Naive B cell (primary cell): ENCODE results near the gene SIRPB1. TPM values are rescaled to one million over a fixed set of nuclear protein-coding genes. Genes with fewer than 3 reads are reported as not detected.
"Not testable (repeated sequence)": the region's sequence is repeated elsewhere in the genome, so short reads cannot be mapped to it uniquely, and the experiment has no call there.

Experiments
- ATAC-seq, 2 donors: fragments of 150-1000 bp; cut with Tn5 transposase; 2 replicates each; pipeline ENCODE4 v1.10.0; 2021; ENCODE audit warnings: low read depth in 2 of 2, mild to moderate bottlenecking in 2 of 2, moderate library complexity in 2 of 2
- DNase-seq: peaks from one replicate; pipeline ENCODE4 v3.0.0; 2022
- H3K27ac Mint-ChIP-seq, 6 donors: one replicate each; pipeline ENCODE4 v1.8.0; 2020 to 2022; ENCODE audit warnings: mild to moderate bottlenecking in 6 of 6, mixed read lengths in 6 of 6, moderate library complexity in 5 of 6, inconsistent platforms in 2 of 6
- H3K27me3 Mint-ChIP-seq, 3 donors: one replicate each; pipeline ENCODE4 v1.8.0; 2021 to 2022; ENCODE audit warnings: mixed read lengths in 3 of 3, mild to moderate bottlenecking in 1 of 3
- H3K36me3 Mint-ChIP-seq, 2 donors: one replicate each; pipeline ENCODE4 v1.8.0; 2020 to 2022; ENCODE audit warnings: mixed read lengths in 2 of 2, inconsistent platforms in 1 of 2, mild to moderate bottlenecking in 1 of 2
- H3K4me1 Mint-ChIP-seq, 3 donors: one replicate each; pipeline ENCODE4 v1.8.0; 2020 to 2022; ENCODE audit warnings: mixed read lengths in 3 of 3, inconsistent platforms in 1 of 3, mild to moderate bottlenecking in 1 of 3, moderate library complexity in 1 of 3
- H3K4me3 Mint-ChIP-seq, 8 donors: one replicate each; pipeline ENCODE4 v1.8.0; 2020 to 2022; ENCODE audit warnings: mild to moderate bottlenecking in 8 of 8, mixed read lengths in 8 of 8, moderate library complexity in 8 of 8, inconsistent platforms in 2 of 8
- H3K9me3 Mint-ChIP-seq, 7 donors: one replicate each; pipeline ENCODE4 v1.8.0; 2020 to 2022; ENCODE audit warnings: mixed read lengths in 7 of 7, mild to moderate bottlenecking in 5 of 7, inconsistent platforms in 2 of 7, moderate library complexity in 1 of 7
- polyA plus RNA-seq, 6 donors: library from polyadenylated mRNA; unstranded; fragments of 300-500 nt; fragmentation: Illumina TruSeq; gene quantifications; one replicate each; pipeline ENCODE4 v1.2.3, GENCODE V29; 2021; ENCODE audit warnings: low read depth in 6 of 6

SIRPB1 gene
- polyA plus RNA-seq, 6 donors from 2014 or later = 0.45 to 2.0 (median 1.9) TPM; not detected in 1

DNA sequence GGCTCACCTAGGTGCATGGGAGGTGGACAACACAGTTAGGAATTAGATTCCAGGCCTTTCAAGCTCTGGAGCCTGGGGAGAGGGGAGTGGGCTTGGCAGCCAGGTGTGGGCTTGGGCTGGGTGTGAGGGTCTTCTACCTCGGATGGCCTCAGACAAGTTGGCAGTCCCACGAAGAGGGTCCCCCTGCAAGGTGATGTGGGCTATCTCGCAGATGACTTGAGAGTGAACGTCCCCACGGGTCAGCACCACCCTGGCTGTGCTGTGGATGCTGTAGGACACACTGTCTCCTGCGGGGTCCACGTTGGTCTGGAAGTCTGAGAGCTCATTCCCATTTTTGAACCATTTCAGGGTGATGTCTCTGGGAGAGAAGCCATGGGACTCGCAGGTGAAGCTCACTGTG lies 48.2 kb downstream of the SIRPB1 start:
- H3K27ac Mint-ChIP-seq, H3K36me3 Mint-ChIP-seq, DNase-seq, ATAC-seq, H3K4me3 Mint-ChIP-seq, H3K9me3 Mint-ChIP-seq, H3K4me1 Mint-ChIP-seq: not testable (repeated sequence)
- H3K27me3 Mint-ChIP-seq = peaks cover under 1 to 15% (median 14%) of the 10 kb centered on the region in 3 donors

Other genes with a start within 250 kb of the SIRPB1 start
- gene FKBP1A, start 227.0 kb downstream of the SIRPB1 start, polyA plus RNA-seq = 10 to 100 TPM; 56.4 to 80.3 (median 66.4) TPM
- gene NSFL1C, start 153.2 kb downstream of the SIRPB1 start, polyA plus RNA-seq = 100 to 1,000 TPM; 108 to 134 (median 123) TPM
- gene SIRPB2, start 128.6 kb downstream of the SIRPB1 start, polyA plus RNA-seq = under 1 TPM in 4 of 6 donors, not detected in 2; 0.18 to 0.36 (median 0.22) TPM
- gene SIRPD, start 62.3 kb downstream of the SIRPB1 start, polyA plus RNA-seq = not detected
- gene SIRPG, start 37.8 kb upstream of the SIRPB1 start, polyA plus RNA-seq = 1 to 10 TPM in 2 of 6 donors, under 1 TPM in 2, not detected in 2; 0.22 to 1.3 (median 0.85) TPM